ENCODE results near the gene RFC2.

Gene RFC2

GRCh38 chr7:74222851-74223710, 31.1 kb downstream of the RFC2 start:
- no peak overlapping the region for H3K27ac ChIP-seq
- no peak overlapping the region for H3K4me3 ChIP-seq
- TF ChIP-seq CTCF (IDR thresholded peaks at IDR 0.05), result no peak
- DNase-seq (ENCODE audit: low spot score), result no peak

GRCh38 chr7:74221713-74222112, 32.5 kb downstream of the RFC2 start:
- TF ChIP-seq CTCF (IDR thresholded peaks at IDR 0.05), result no peak
- Histone ChIP-seq H3K27ac (no peak overlapping the region), H3K4me3 (no peak overlapping the region)
- DNase-seq (ENCODE audit: low spot score), result no peak

- no peak for DNase-seq (ENCODE audit: low spot score)
- Histone ChIP-seq H3K4me3 (no peak overlapping the region), H3K27ac (no peak overlapping the region)
- no peak for TF ChIP-seq CTCF (IDR thresholded peaks at IDR 0.05)
Measured at GRCh38 chr7:74220229-74220628, 34.0 kb downstream of the RFC2 start.

- no peak for DNase-seq (ENCODE audit: low spot score)
- Histone ChIP-seq H3K4me3 (no peak overlapping the region), H3K27ac (no peak overlapping the region)
- TF ChIP-seq CTCF (IDR thresholded peaks at IDR 0.05), result no peak
Measured at GRCh38 chr7:74219416-74219815, 34.8 kb downstream of the RFC2 start.

GRCh38 chr7:74218343-74218698, 35.9 kb downstream of the RFC2 start:
- no peak for DNase-seq (ENCODE audit: low spot score)

GRCh38 chr7:74217455-74218342, 36.5 kb downstream of the RFC2 start:
- Histone ChIP-seq H3K27ac (no peak overlapping the region), H3K4me3 (no peak overlapping the region)
- no peak for TF ChIP-seq CTCF (IDR thresholded peaks at IDR 0.05)
- DNase-seq (ENCODE audit: low spot score), result no peak

More at GRCh38 chr7:74218343-74218698, 35.9 kb downstream of the RFC2 start:
- Histone ChIP-seq H3K4me3 (no peak overlapping the region), H3K27ac (no peak overlapping the region)
- no peak for TF ChIP-seq CTCF (IDR thresholded peaks at IDR 0.05)

Measured in coronary artery (tissue), 2 donors.